Thoracic aorta (tissue), 2 donors: ENCODE results near the gene LMX1B. TPM values are rescaled to one million over a fixed set of nuclear protein-coding genes. Genes with fewer than 3 reads are reported as not detected.
"Not testable (repeated sequence)": the region's sequence is repeated elsewhere in the genome, so short reads cannot be mapped to it uniquely, and the experiment has no call there.

Experiments
- ATAC-seq: fragments of 150-250 bp; one replicate; pipeline ENCODE4 v1.8.0; 2017; ENCODE audit warnings: low read depth; ENCODE audit not compliant: insufficient number of reproducible peaks, low FRiP score
- DNase-seq: peaks from one replicate; pipeline ENCODE4 v3.0.0-alpha.2; 2020; ENCODE audit warnings: low spot score
- H3K27ac ChIP-seq, 2 donors: fragments of 200-600 bp; sonication (generic); 1 replicate in 1 of 2; 2 replicates in 1 of 2; pipeline ENCODE4 v1.5.1; 2016; ENCODE audit warnings: mild to moderate bottlenecking in 2 of 2, moderate library complexity in 2 of 2
- H3K27me3 ChIP-seq: fragments of 200-600 bp; sonication (generic); replicated peaks from 2 replicates; pipeline ENCODE4 v1.6.0; 2016; ENCODE audit warnings: mild to moderate bottlenecking; ENCODE audit not compliant: insufficient read depth
- H3K36me3 ChIP-seq: fragments of 200-600 bp; sonication (generic); one replicate; pipeline ENCODE4 v1.5.1; 2016
- H3K4me1 ChIP-seq, 2 donors: fragments of 200-600 bp; sonication (generic); 1 replicate in 1 of 2; 2 replicates in 1 of 2; pipeline versions ENCODE4 v1.5.1 to v1.6.0; 2016; ENCODE audit warnings: low read depth in 2 of 2, mild to moderate bottlenecking in 1 of 2; ENCODE audit not compliant: control insufficient read depth in 1 of 2
- H3K4me3 ChIP-seq: fragments of 200-600 bp; sonication (generic); 2 replicates; pipeline ENCODE4 v1.5.1; 2016; ENCODE audit warnings: mild to moderate bottlenecking
- H3K9me3 ChIP-seq: fragments of 200-600 bp; sonication (generic); 2 replicates; pipeline ENCODE4 v1.5.1; 2016
- CTCF ChIP-seq: fragments of 200-600 bp; sonication (generic); IDR thresholded peaks from one replicate; pipeline ENCODE4 v1.5.1; 2019; ENCODE audit warnings: antibody characterized with exemption
- total RNA-seq, 2 donors: library from RNA; depleted of rRNA; stranded (reverse); fragments of >200 nt; gene quantifications; one replicate each; pipeline versions ENCODE4 v1.1.0 to v1.2.3, GENCODE V29; 2016

Gene LMX1B
- total RNA-seq, 2 donors from 2014 or later = not detected

GRCh38 chr9:126578029-126578428 lies 35.7 kb upstream of the LMX1B start:
- no peak for ATAC-seq
- DNase-seq = no peak

GRCh38 chr9:126580319-126580718 lies 33.4 kb upstream of the LMX1B start:
- not testable (repeated sequence) for H3K36me3 ChIP-seq, H3K4me3 ChIP-seq, ATAC-seq

More at GRCh38 chr9:126578029-126578428, 35.7 kb upstream of the LMX1B start:
- no peak for TF ChIP-seq CTCF
- no peak overlapping the region for H3K27ac ChIP-seq
- no peaks in the 10 kb centered on the region for H3K4me1 ChIP-seq
- no peaks in the 10 kb centered on the region for H3K36me3 ChIP-seq
- no peaks in the 10 kb centered on the region for H3K9me3 ChIP-seq
- H3K27me3 ChIP-seq = no peaks in the 10 kb centered on the region
- no peak overlapping the region for H3K4me3 ChIP-seq

GRCh38 chr9:126581893-126582292 lies 31.8 kb upstream of the LMX1B start:
- Histone ChIP-seq H3K4me1 (peaks cover 0 to 1% of the 10 kb centered on the region in 2 donors), H3K27me3 (no peaks in the 10 kb centered on the region), H3K4me3 (no peak overlapping the region), H3K27ac (no peak overlapping the region), H3K9me3 (no peaks in the 10 kb centered on the region), H3K36me3 (no peaks in the 10 kb centered on the region)
- TF ChIP-seq CTCF = no peak
- no peak for ATAC-seq
- DNase-seq = no peak

More at GRCh38 chr9:126580319-126580718, 33.4 kb upstream of the LMX1B start:
- not testable (repeated sequence) for H3K27ac ChIP-seq, DNase-seq, H3K27me3 ChIP-seq, H3K4me1 ChIP-seq, H3K9me3 ChIP-seq

GRCh38 chr9:126582427-126582826 lies 31.3 kb upstream of the LMX1B start:
- DNase-seq (no peak), ATAC-seq (no peak)
- no peak for TF ChIP-seq CTCF
- Histone ChIP-seq H3K36me3 (no peaks in the 10 kb centered on the region), H3K9me3 (no peaks in the 10 kb centered on the region), H3K4me1 (peaks cover 3 to 7% of the 10 kb centered on the region in 2 donors), H3K27ac (no peak overlapping the region), H3K4me3 (no peak overlapping the region), H3K27me3 (no peaks in the 10 kb centered on the region)

- no peaks in the 10 kb centered on the region for H3K36me3 ChIP-seq
- no peaks in the 10 kb centered on the region for H3K27me3 ChIP-seq
- no peak for DNase-seq
- no peak overlapping the region for H3K4me3 ChIP-seq
- ATAC-seq = no peak
- H3K9me3 ChIP-seq = no peaks in the 10 kb centered on the region
- H3K4me1 ChIP-seq = peaks cover 6 to 15% of the 10 kb centered on the region in 2 donors
- no peak overlapping the region for H3K27ac ChIP-seq
- TF ChIP-seq CTCF = no peak
Observed at GRCh38 chr9:126583144-126583760, 30.5 kb upstream of the LMX1B start.

- H3K9me3 ChIP-seq = no peaks in the 10 kb centered on the region
- ATAC-seq = no peak
- no peak overlapping the region for H3K4me3 ChIP-seq
Observed at GRCh38 chr9:126584611-126585010, 29.1 kb upstream of the LMX1B start.

More at GRCh38 chr9:126584611-126585010, 29.1 kb upstream of the LMX1B start:
- Histone ChIP-seq H3K36me3 (no peaks in the 10 kb centered on the region), H3K27ac (no peak overlapping the region), H3K27me3 (no peaks in the 10 kb centered on the region), H3K4me1 (peaks cover 6 to 15% of the 10 kb centered on the region in 2 donors)
- no peak for DNase-seq
- no peak for TF ChIP-seq CTCF
